NCI-H2081 treated with DMSO at 0.1 percent for 48 hours (cell line): ENCODE measurements around the gene BAHCC1.

ENCODE experiments used
- DNase-seq: peaks from one replicate; lab custom pipeline; 2025; lab: John Stamatoyannopoulos, UW

Gene BAHCC1

GRCh38 chr17:81461607-81462500, 66.6 kb downstream of the BAHCC1 start:
- no peak for DNase-seq

- no peak for DNase-seq
These were observed 67.4 kb downstream of the BAHCC1 start for GRCh38 chr17:81462506-81463125.

GRCh38 chr17:81463506-81463905, 68.2 kb downstream of the BAHCC1 start:
- DNase-seq, result no peak

- DNase-seq, result no peak
These were observed 69.3 kb downstream of the BAHCC1 start for GRCh38 chr17:81464586-81464985.

GRCh38 chr17:81465910-81466309, 70.7 kb downstream of the BAHCC1 start:
- no peak for DNase-seq

GRCh38 chr17:81466564-81467472, 71.6 kb downstream of the BAHCC1 start:
- no peak for DNase-seq

GRCh38 chr17:81468111-81468769, 73.0 kb downstream of the BAHCC1 start:
- DNase-seq, result no peak

- DNase-seq, result no peak
These were observed 73.5 kb downstream of the BAHCC1 start for GRCh38 chr17:81468770-81469121.

- DNase-seq, result no peak
These were observed 74.0 kb downstream of the BAHCC1 start for GRCh38 chr17:81469266-81469665.

GRCh38 chr17:81470270-81470943, 75.2 kb downstream of the BAHCC1 start:
- no peak for DNase-seq

GRCh38 chr17:81470944-81471817, 75.9 kb downstream of the BAHCC1 start:
- no peak for DNase-seq

- DNase-seq, result no peak
These were observed 76.7 kb downstream of the BAHCC1 start for GRCh38 chr17:81471818-81472456.

GRCh38 chr17:81473019-81473418, 77.8 kb downstream of the BAHCC1 start:
- no peak for DNase-seq

- no peak for DNase-seq
These were observed 79.7 kb downstream of the BAHCC1 start for GRCh38 chr17:81474958-81475357.

- no peak for DNase-seq
These were observed 80.8 kb downstream of the BAHCC1 start for GRCh38 chr17:81476097-81476496.

- DNase-seq, result no peak
These were observed 81.4 kb downstream of the BAHCC1 start for GRCh38 chr17:81476635-81477034.

- DNase-seq, result no peak
These were observed 81.9 kb downstream of the BAHCC1 start for GRCh38 chr17:81477173-81477572.

GRCh38 chr17:81478119-81478518, 82.9 kb downstream of the BAHCC1 start:
- DNase-seq, result no peak

- DNase-seq, result no peak
These were observed 84.2 kb downstream of the BAHCC1 start for GRCh38 chr17:81479175-81480071.
